Spinal cord (tissue), 10 donors: Measurements from ENCODE around the gene PRKCE. TPM values are rescaled to one million over a fixed set of nuclear protein-coding genes. Genes with fewer than 3 reads are reported as not detected.

ENCODE experiments used
- DNase-seq, 6 donors: peaks; one replicate each; pipeline versions ENCODE4 v3.0.0 to v3.0.0-alpha.2; 2013 to 2015; ENCODE audit warnings: low spot score in 6 of 6, low read depth in 4 of 6
- H3K27ac ChIP-seq: one replicate; pipeline ENCODE4 v1.5.1; 2013; ENCODE audit warnings: low read depth, low read length, control low read depth
- H3K27me3 ChIP-seq: one replicate; pipeline ENCODE4 v1.6.1; 2013; ENCODE audit warnings: low read length; ENCODE audit not compliant: control insufficient read depth, insufficient read depth
- H3K36me3 ChIP-seq: one replicate; pipeline ENCODE4 v1.6.1; 2013; ENCODE audit warnings: low read length; ENCODE audit not compliant: control insufficient read depth, insufficient read depth
- H3K4me1 ChIP-seq: one replicate; pipeline ENCODE4 v1.6.1; 2013; ENCODE audit warnings: low read length; ENCODE audit not compliant: control insufficient read depth, insufficient read depth
- H3K4me3 ChIP-seq: one replicate; pipeline ENCODE4 v1.5.1; 2013; ENCODE audit warnings: low read depth, low read length, control low read depth
- H3K9me3 ChIP-seq: one replicate; pipeline ENCODE4 v1.6.1; 2013; ENCODE audit warnings: low read length; ENCODE audit not compliant: control insufficient read depth, insufficient read depth
- WGBS: methylation state at CpG from one replicate; pipeline ENCODE4 v1.1.5; 2013; ENCODE audit warnings: missing lambda C conversion rate; ENCODE audit not compliant: insufficient coverage; 5-methylcytosine and 5-hydroxymethylcytosine counted together
- polyA plus RNA-seq, 2 donors: library from polyadenylated mRNA; unstranded; fragments of 120-200 nt; gene quantifications; one replicate each; pipeline ENCODE4 v1.2.1, GENCODE V29; 2013; ENCODE audit not compliant: insufficient read length in 2 of 2
- total RNA-seq, 2 donors: library from RNA; depleted of rRNA in 1 of 2; stranded (reverse); fragments of 120-200 nt in 1 of 2; fragments of >200 nt in 1 of 2; gene quantifications; one replicate each; pipeline versions ENCODE4 v1.2.3 to v1.2.4, GENCODE V29; 2013 to 2014
- donor health status: healthy.

The PRKCE gene
- total and polyA plus RNA-seq, 4 donors: 22.9 to 48.5 (median 37.4) TPM

DNA sequence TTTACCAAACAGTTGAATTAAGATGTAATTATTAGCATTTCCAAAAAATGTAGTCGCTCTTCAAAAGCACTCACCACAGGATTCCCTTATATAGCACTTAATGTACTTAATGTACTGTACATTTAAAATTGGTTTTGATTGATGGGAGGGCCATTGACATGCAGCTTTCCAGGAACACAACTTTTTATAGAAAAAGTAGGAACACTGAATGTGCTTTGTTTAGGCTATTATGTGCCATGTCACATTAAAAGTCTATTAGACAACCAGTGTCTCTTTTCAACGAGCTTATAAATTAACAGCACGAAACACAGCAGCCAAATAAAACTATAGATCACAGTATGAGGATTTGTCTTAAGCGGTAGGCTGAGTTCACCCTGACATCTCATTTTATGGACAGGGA, 301.1 kb downstream of the PRKCE start:
- Histone ChIP-seq H3K36me3 (no peaks in the 10 kb centered on the region), H3K27ac (no peak overlapping the region), H3K4me3 (no peak overlapping the region), H3K9me3 (no peaks in the 10 kb centered on the region), H3K27me3 (no peaks in the 10 kb centered on the region), H3K4me1 (no peaks in the 10 kb centered on the region)
- WGBS: no CpG with 5 or more reads among the region's 4 CpGs
- DNase-seq: no peak

DNA sequence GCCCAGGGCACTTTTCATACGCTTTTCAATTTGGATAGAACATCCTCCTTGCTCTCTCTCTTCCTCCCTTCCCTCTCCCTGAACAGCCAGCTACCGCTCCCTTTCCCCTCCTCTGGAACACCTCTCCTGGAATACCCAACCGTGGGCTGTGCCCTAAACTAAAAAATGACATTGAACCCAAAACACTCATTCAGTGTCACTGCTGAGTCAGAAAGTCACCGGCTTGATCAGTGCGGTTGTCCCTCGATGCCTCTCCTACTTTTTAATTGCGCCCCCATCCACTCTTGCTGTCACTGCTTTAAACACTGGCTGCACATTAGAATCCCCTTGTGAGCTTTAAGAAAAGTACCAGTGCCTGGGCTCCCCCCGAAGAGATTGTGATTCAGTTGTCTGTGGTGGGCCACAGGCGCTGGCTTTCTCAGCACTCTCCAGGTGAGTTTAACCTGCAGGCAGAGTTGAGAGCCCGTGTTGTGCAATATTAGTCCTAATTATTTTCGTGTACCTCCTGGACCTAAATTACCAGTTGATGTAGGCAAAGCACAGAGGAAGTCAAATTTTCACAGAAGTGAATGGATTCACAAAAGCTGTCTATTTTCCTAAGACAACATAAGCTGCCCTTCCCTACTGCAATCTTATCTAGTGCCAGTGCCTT, 302.0 kb downstream of the PRKCE start:
- H3K27me3 ChIP-seq: no peaks in the 10 kb centered on the region
- H3K4me1 ChIP-seq: no peaks in the 10 kb centered on the region
- no peaks in the 10 kb centered on the region for H3K36me3 ChIP-seq
- H3K9me3 ChIP-seq: no peaks in the 10 kb centered on the region
- DNase-seq: peak in 1 of 6 donors; percentile 58
- no peak overlapping the region for H3K4me3 ChIP-seq
- no peak overlapping the region for H3K27ac ChIP-seq
- 78% methylated on average over 10 of the region's 11 CpGs for WGBS

DNA sequence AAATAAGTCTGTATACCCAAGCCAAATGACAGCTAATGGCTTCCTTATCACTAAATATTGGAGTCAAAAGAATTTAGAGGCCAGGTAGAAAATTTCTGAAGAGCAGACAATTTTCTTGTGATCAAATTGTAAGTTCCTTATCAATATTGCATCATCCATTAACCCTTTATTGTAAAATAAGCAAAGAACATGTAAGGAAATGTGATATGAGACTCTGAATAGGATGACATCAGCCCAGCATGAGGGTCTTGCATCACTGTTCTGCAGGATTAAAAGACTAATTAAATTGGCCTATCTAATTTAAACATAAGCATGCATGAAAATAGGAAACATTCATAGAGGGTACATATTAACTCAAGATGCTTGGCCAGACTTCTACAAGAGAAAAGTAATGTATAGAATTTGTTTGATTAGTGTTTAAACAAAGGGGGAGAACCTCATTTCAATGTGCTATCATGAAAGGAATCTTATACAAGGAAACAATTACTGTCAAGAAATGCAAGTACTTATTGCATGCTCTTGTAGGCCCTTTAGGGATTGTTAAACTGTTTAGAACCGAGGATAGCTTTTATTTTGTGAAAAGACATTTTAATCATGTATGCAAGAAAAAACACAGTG, 302.9 kb downstream of the PRKCE start:
- no peaks in the 10 kb centered on the region for H3K4me1 ChIP-seq
- WGBS: no CpG with 5 or more reads among the region's 1 CpG

DNA sequence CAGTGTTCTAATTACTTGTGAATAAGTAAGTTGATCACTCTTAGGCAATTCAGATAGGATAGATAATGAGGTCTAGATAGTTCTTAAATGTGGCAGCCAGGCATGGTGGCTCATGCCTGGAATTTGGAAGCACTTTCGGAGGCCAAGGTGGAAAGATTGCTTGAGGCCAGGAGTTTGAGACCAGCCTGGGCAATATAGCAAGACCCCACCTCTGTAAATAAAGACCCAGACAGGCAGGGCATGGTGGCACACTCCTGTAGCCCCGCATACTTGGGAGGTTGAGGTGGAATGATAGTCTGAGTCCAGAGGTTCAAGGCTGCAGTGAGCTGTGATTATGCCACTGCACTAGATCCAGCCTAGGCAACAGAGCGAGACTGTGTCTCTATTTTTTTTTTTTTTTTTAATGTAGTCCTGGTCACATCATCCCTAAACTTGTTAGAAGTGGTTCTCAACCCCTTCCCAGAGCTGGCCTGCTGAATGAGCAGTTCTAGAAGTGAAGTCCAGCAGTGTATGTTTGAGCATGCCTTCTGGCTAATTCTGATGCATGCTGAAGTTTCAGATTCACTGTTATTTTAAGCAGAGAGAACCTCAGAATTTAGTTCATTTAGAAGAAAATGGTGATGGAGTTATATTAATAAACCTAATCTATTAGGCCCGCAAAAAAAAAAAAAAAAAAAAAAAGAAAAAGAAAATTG, 306.2 kb downstream of the PRKCE start:
- WGBS: 100% methylated on average over 1 of the region's 4 CpGs
- H3K36me3 ChIP-seq: no peaks in the 10 kb centered on the region
- H3K4me1 ChIP-seq: peaks cover 9% of the 10 kb centered on the region
- no peak overlapping the region for H3K4me3 ChIP-seq
- no peak for DNase-seq
- no peak overlapping the region for H3K27ac ChIP-seq
- H3K9me3 ChIP-seq: no peaks in the 10 kb centered on the region
- no peaks in the 10 kb centered on the region for H3K27me3 ChIP-seq

More for the DNA sequence above, 302.9 kb downstream of the PRKCE start:
- no peaks in the 10 kb centered on the region for H3K36me3 ChIP-seq
- H3K4me3 ChIP-seq: no peak overlapping the region
- no peak overlapping the region for H3K27ac ChIP-seq
- H3K27me3 ChIP-seq: no peaks in the 10 kb centered on the region
- H3K9me3 ChIP-seq: no peaks in the 10 kb centered on the region
- peak in 1 of 6 donors; percentile 32 for DNase-seq

DNA sequence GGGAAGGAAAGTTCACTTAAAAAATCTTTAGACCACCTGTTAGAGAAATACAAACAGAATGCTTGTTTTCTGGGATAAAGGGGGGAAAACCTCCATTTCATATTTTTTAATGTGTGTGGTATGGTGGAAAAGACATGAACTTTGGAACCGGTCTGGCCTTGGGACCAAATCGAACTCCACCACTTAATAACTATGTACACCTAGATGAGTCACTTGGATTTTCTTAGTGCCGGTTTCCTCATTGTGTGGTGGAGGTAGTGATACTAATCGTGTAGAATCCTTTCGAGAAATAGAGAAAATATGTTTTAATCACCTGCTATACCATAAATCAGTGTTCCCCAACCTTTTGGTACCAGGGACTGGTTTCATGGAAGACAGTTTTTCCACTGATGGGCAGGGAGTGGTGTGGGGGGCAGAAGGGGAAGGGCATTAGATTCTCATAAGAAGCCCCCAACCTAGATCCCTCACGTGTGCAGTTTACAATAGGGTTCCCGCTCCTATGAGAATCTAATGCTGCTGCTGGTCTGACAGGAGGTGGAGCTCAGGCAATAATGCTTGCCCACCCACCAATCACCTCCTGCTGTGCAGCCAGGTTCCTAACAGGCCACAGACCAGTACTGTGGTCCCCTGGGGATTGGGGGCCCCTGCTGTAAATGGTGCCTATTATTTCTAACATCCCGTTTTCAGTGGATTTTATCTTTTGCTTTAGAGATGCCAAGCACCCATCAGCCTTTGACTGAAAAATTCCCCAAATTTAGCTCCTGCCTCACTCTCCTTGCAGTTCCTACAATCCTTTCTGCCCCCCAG, 308.8 kb downstream of the PRKCE start:
- DNase-seq: no peak
- H3K4me1 ChIP-seq: peaks cover 17% of the 10 kb centered on the region
- H3K9me3 ChIP-seq: no peaks in the 10 kb centered on the region
- no peaks in the 10 kb centered on the region for H3K36me3 ChIP-seq
- WGBS: 91% methylated on average over 2 of the region's 8 CpGs
- H3K4me3 ChIP-seq: no peak overlapping the region
- no peak overlapping the region for H3K27ac ChIP-seq
- H3K27me3 ChIP-seq: no peaks in the 10 kb centered on the region

DNA sequence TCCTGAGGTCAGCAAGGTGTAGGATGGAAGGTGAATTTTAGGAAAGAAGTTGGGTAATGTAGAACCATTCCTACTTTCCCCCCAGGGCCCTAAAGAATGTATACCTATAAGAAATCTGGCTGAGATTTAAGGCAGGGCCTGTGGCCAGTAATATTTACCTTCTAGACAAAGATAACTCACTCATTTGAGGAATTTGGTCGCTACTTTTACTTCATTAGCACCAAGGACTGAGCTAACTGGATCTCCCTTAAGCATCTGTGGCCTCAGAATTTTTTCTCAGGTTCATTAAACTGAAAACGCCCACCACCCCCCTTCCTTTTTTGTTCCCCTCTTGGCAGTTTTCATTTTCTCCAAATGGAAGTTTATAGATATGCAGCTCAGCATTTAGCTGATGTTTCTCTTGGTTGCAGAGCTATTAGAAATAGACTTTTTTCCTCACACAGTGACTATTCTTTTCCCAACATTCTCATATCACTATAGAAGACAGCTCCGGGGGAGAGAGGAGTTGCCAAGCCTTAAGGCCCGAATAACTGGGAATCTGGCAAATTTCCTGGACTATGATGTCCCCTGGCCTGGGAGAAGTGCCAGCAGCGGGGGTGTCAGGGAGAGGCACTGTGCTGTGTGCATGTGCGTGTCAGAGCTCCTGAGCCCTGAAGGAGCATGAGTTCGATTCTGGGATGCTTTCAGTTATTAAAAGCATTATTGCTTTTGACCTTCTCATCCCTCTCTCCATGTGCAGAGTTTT, 310.9 kb downstream of the PRKCE start:
- WGBS: 23% methylated on average over 3 of the region's 7 CpGs
- Histone ChIP-seq H3K9me3 (no peaks in the 10 kb centered on the region), H3K4me1 (peaks cover 17% of the 10 kb centered on the region), H3K4me3 (no peak overlapping the region), H3K27me3 (no peaks in the 10 kb centered on the region), H3K36me3 (no peaks in the 10 kb centered on the region), H3K27ac (peak overlapping the region; percentile 82)
- peak; percentile 64 to 94 (median 80) for DNase-seq

DNA sequence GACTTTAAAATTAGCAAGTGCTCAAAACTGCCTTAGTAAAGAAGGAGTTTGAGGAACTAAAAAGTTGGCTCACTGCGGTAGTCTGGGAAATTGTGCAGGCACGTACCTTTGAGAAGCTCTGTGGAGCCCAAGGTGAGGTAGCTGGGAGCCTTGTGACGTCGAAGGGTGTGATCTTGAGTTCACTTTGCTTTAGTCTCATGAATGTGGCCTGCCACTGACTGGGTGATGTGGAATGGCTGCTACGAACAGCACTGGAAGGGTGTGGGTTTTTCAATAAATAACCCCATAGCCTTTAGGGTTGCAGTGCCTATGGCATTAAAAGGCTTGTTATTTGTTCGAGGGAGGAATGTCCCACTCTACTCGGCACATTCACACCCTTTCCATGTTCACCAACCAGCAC, 312.3 kb downstream of the PRKCE start:
- H3K36me3 ChIP-seq: no peaks in the 10 kb centered on the region
- DNase-seq: no peak
- no peaks in the 10 kb centered on the region for H3K9me3 ChIP-seq
- no peak overlapping the region for H3K4me3 ChIP-seq
- H3K4me1 ChIP-seq: peaks cover 17% of the 10 kb centered on the region
- WGBS: 64% methylated on average over 6 of the region's 7 CpGs
- H3K27me3 ChIP-seq: no peaks in the 10 kb centered on the region
- H3K27ac ChIP-seq: peak overlapping the region; percentile 45

DNA sequence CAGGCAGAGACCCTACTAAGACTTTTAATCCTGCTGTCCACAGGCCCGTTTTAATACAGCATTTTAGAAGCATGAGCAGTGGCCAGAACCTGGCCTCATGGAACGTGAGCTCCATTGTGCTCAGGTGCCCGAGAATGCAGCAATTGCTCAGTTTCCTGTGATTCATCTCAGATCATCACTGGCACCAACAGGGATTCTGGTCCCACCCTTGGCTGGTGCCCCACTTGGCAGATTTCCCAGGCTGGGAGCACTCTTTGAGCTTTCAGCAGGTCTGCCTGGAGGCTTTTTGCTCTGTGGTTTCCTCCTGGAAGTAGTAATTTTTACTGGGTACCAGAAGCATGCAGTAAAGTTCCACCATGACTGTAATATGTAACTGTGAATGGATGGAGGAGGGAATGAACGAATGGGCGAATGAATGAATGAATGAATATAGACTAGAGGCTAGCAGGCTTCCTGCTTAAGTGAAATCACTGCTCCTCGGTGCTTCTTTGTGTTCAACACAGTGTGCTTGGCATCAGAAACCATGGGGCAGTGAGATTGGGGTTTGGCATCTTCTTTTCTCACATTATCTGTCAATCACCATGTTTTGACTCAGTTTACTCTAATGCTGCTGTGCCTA, 312.9 kb downstream of the PRKCE start:
- peak in 4 of 6 donors; percentile 23 to 86 (median 63) for DNase-seq
- 41% methylated on average over 5 of the region's 6 CpGs for WGBS
- H3K4me1 ChIP-seq: peaks cover 21% of the 10 kb centered on the region
- peak overlapping the region; percentile 45 for H3K27ac ChIP-seq
- H3K36me3 ChIP-seq: no peaks in the 10 kb centered on the region
- H3K4me3 ChIP-seq: no peak overlapping the region
- H3K27me3 ChIP-seq: no peaks in the 10 kb centered on the region
- H3K9me3 ChIP-seq: no peaks in the 10 kb centered on the region
